Measurements from ENCODE around the gene PLA2G4A.

PLA2G4A gene

DNA sequence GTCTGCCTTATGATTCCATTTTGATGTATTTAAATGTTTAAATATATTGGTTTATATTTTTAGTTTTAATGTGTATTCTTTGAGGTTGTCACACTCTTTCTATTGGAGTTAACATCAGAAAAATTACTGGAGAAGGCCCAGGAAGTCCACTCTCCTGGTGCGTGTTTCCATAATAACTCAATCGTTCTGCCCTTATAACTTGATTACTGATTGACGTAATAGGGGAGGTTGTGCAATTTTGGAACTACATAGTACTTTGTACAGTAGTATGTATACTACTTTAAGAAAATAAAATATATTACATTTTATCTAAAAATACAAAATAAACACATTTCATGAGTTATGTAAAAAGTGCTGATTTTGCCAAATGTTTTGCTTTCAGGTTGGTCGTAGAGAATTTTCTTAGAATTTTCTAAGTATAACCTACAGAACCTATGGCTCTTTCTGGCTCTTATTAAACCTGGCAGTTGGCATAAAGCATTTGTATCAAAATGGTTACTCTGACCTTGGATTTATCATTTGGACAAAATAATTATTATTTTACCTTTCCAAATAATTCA is 5.7 kb downstream of the PLA2G4A start:
- no peak for DNase-seq

DNA sequence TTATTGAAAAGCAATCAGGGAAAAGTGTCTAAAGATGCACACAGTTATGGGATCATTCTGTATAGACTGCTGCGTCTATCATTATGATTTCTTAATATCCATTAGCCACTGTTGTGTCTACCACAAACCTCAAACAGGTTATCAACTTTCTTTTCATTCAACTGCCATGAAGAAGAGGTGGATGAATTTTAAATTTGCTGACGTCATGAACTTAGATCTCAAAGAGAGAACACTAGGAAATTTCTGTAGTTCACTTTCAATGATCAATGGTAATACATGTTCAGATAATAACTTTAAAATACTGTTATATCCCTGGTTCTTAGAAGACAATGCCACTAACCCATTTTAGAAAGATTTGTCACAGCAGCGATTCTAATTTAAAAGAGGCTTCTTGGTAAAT is 6.7 kb downstream of the PLA2G4A start:
- DNase-seq: no peak

DNA sequence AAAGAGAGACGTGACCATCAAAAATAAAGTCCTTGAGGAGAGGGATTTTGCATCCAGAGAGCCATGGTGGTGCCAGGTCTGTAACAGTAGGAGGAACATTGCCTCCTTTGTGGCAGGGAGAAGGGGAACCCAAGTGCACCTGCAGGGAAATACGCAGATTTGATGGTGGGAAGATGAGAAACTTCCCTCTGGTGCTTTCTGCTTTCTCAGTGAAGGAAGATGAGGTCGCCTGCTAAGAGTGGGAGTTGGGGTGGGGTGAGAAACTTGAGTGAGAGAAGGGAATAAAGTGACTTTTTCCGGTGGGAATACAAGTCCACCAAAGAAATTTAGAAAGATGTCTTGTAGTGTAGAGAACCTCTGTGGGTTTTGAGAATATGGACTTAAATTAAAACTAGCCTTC is 9.1 kb downstream of the PLA2G4A start:
- no peak for DNase-seq

DNA sequence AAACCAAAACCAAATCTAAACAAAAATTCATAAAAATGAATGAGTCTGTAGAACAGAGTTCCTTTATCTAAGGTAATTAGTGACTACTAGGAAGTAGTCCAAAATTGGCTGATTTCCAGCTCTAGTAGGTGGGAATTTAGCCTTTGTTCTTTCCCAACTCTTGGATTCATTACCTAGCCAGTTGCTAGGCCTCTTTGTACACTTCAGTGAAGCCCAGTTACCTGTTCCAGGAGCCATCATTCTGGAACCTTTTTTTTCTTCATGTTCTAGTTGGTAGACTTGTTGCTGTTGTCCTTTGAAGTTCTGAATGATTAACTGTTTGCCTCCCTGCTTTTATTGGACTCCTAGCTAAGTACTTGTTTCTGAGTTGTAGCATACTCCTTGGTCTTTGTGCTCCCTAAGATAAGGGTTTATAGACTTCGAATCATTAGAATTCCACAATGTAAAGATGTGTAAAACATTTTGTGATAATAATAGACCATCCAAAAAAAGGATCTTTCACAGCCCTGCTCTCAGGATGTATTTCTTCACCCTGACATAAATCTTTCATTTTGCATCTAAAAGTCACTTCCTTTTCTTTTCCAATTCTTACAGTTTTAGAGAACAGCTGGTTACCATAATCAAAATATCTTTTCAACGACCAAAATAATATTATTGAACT is 9.8 kb downstream of the PLA2G4A start:
- no peak for DNase-seq

DNA sequence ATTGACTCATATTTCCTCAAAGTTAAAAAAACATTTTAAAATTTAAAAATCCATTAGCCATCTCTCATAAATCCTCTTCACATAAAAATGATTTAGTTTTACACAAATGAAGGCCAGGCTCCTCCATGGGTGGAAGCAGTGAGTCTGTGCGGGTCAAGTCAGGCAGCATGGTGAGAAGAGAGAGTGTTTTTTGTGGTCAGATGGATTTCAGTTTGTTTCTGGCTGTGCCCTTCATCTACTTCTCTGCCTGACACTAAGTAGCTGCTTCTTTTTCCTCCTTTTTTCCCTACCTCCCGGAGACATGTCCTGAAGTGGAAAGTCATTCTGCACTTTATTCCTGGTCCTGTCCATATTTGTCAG is 10.3 kb downstream of the PLA2G4A start:
- DNase-seq: no peak

DNA sequence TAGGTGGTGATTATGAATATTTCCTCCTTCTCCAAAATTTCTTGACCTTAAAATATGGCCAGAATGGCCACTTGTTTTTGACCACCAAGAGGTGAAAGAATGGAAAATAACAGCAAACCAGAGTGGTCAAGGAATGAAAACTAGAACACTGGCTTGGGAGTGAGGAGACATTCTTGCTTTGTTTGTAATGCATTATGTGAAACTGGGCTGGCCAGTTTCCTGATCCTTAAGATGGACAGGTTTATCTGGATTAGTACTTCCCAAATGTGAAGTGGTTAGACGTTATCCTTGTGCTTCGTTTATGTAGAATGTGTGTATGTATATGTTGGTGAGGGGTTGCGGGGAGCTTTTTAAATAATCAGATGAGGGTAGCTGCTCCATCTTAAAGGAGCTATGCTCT is 12.8 kb downstream of the PLA2G4A start:
- DNase-seq: no peak

DNA sequence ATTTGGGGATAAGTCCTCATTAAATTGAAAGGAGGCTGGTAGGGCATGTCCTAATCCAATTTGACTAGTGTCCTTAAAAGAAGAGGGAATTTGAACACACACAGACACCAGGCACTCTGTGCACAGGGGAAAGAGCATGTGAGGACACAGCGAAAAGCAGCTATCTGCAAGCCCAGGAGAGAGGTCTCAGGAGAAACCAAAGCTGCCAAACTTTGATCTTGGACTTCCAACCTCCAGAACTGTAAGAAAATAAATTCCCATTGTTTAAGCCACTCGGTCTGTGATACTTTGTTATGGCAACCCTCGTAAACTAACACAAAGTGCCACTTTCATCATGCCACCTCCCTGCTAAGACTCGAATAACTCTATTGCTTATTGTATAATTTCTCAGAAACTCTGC is 13.8 kb downstream of the PLA2G4A start:
- DNase-seq: no peak

DNA sequence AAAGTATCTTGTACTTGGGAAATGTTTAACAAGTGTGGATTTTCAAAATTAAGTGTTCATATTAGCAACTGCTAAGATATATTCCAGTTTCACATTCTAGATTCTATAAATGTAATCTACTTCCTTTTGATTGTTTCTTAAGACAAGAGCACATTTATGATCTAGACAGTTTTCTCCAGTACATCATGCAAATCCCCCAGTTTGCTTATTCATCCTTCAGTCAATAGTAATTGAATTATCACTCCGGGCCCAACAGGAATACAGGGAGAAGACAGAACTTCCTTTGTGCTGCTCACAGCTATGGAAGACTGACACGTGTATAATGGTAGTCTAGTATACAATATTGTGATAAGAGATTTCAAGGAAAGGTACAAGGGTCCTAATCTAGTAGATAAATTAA is 14.5 kb downstream of the PLA2G4A start:
- DNase-seq: no peak

DNA sequence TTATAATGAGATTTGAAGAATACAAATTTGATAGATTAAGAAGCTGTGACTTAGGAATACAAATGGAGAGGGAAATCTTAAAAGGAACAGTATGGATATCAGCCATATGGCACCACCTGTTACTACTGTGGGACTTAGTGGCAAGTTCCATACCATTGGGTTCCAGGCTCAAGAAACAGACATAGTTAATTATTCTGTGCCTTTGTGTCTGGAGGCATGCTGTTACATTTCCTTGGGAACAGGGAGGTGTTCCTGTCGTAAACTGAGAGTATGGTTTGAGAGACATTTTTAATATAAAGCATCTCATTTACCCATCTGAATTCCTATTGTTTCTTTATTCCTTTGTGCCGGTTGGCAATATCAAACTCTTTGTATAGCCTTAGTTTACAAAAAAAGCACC is 15.2 kb downstream of the PLA2G4A start:
- no peak for DNase-seq

DNA sequence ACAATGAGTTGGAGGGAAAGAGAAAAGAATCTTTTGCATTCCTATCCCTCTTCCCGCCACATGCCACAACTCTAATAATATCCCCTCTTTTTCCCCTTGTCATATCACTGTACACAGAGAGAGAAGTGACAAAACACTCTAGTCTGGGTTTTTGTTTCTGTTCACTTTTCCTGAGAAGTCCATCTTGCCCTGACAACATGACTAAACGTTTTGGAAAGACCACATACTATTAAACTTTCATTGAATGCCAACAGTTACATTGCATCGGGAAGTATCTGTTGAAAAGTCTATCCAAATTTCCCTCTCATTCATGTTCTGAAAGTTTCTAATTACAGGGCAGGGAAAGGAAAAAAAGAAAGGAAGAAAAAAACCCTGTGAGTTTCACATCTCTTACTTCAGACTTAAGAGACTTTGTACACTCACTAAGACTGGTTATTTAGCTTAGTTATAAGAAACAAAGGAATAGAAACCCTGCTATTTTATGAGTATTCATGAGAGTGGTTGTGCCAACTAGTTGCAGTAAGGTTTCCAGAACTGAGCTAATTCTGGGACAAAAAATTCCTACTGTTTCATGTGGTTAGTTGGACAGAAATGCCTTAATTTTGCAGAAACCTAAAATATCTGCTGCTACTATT is 16.9 kb downstream of the PLA2G4A start:
- no peak for DNase-seq

DNA sequence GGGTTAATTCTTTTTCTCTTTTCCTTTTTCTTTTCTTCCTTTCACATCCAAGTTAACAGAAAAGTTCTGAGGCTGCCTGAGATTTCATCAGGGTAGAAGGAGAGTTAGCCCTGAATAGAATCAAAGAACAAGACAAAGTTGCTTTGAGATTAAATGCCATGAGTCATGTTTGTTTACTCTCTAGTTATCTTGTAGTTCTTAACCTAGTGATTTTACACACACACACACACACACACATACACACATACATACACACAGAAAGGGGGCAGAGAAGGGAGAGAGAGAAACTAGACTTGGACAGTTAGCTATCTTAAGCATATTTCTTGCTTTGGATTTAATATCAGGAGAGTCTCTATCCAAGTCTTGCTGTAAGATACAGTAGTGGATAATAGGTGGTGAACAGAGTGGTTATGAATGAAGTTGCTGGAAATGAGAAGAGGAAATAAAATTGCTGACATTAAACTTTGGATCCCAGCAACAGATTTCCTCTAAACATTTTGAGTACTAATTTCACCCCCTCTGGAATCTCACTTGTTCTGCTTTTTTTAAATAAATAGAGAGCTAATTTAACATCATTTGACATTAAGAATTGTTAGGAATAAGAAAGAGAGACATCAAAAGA is 19.9 kb downstream of the PLA2G4A start:
- no peak for DNase-seq

DNA sequence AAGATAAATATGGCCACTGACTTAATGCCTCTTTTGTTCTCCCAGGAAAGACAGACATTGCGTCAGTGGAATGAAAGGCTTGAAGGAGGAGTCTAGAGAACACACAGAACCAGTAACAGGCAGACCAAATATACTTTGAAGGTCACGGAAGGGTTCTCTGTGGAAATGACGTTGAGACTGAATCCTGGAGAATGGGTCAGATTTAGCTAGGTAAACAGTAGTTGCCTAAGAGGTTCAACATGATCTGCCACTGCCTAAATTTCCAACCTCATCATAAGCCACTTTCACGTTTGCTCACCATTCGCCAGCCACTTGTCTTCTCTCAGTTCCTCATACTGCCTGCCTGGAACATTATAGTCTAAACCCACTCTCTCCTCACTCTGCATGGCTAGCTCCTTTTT is 20.5 kb downstream of the PLA2G4A start:
- no peak for DNase-seq

DNA sequence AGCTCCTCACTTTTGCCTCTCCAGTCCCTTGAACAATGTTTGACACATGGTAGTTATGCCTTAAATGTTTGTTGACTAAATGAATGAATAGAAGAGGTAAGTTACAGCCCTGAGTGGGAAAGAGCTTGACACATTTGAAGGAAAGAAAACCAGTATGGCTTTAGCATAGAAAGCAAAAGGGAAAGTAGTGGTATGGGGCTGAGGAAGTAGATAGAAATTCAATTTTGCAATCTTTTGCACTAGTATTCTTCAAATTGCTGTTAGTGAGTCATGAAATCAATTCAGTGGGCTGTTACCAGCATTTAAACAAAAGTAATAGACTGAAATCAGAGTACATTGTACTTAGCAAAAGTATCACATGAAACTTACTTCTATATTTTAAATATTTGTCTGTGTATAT is 21.1 kb downstream of the PLA2G4A start:
- DNase-seq: no peak

DNA sequence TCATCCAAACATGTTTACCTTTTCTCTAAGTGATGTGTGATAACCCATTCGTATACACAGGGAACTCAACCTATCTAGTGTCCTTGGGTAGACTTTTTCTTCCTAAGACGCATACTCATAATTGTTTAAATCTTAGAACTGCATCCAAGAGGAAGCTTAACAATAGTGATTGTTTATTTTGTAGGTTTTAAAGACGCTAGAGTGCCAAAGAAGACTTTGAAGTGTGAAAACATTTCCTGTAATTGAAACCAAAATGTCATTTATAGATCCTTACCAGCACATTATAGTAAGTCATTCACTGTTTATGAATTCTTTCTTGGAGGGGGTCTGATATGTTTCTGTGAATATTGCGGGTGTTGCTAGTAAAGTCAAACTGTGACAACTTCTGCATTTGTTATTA is 25.4 kb downstream of the PLA2G4A start:
- DNase-seq: no peak

DNA sequence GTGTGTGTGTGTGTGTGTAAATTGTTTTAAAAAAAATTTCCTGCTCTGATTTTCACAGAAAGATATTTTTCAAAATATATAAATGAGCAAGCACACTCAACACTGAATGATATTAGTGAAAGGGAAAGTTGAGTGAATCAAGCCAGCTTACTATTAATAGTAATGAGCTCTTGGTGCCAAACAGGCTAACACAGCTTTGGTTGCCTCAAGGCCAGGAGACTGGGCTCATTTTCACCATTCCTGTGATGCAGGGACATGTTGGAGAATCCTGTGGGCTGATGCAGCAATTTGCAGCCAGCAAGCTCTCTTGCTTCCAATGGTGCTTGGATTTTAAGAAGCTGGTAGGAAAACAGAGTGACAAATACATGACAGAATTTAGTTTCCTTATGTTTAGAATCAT is 30.2 kb downstream of the PLA2G4A start:
- DNase-seq: no peak

DNA sequence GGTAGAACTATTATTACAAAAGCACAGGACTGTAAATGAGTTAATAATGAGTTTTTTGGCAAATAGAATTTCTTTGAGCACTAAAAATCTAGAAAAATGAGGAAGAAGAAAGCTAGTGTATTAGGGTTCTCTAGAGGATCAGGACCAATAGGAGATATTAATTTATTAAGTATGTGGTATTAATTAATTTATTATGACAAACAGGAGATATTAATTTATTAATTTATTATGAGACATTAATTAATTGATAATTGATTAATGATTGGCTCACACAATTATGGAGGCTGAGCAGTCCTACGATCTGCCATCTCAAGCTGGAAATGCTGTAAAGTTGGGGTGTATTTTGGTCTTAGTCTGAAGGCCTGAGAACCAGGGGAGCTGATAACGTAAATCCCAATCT is 31.2 kb downstream of the PLA2G4A start:
- no peak for DNase-seq

DNA sequence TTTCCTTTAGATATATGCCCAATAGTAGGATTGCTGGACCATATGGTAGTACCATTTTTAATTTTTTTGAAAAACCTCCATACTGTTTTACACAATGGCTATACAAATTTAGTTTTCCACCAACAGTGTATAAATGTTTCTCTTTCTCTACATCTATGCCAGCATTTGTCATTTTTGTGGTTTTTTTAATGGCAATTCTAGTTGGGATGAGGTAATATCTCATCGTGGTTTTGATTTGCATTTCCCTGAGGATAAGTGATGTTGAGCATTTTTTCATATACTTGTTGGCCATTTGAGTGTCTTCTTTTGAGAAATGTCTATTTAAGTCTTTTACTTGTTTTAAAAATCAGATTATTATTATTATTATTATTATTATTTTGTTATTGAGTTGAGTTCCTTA is 35.5 kb downstream of the PLA2G4A start:
- no peak for DNase-seq

DNA sequence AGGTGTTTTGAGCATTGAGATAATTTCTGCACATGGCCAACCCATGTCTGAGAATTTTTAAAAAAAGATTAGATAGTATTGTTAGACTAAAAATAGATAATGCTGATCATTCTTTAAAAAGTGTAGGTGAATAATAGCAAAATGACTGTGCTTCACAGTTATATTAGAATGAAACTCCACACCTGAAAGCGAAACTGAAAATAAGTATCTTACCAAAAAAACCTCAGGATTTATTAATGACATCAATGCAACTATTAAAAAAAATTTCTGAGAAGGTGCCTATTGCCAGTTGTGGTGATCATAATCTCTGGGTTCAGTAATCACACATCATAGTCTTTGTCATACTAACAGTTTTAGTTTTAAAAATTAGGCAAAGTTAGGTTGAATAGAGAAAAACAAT is 36.5 kb downstream of the PLA2G4A start:
- no peak for DNase-seq

DNA sequence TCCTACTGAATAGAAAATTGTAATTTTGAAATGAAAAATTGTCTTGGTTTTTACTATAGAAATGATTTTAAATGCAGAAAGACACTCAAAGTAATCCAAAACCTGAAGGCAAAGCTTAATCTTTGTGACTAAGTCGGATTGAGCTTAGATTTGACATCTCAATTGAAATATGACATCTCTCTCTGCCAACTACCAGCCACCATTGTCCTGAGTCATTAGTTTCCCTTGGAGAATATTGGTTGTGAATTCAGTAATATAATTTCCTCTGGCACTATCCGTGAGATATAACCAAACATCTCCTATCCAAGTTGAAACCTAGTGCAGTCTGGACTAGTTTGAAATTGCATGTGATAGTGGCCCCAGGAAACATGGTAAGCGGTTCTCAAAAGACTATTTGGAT is 37.1 kb downstream of the PLA2G4A start:
- DNase-seq: no peak

DNA sequence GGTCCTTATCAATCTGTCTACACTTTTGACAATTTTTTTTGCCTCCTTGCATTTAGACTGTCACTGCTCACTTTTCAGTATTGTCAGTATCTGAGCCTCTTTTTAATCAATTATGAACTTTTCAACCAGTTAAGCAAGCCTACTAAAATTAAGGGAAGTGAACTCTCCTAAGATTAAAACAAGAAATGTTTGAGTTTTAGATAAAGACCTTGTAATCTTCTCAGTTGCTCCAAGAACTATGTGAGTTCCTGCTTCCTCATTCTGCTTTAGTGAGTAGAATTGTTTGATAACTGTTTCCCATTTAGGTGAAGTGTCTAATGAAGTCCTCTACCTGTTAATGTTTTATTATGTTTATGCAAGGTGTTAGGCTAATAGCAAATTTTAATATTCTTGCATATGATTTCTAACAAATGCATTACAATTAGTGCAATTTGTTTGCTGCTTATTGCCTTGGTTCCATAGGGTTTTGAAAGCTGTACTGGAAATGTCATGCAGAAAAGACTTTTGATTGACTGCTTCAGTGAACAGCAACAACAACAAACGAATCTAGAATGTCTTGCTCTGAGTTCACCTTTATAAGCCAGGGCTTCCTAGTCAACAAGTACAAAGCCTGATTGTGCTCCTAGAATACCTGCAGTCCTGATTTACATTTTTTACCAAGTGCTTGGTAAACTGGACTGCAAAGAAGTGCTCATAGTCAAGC is 40.9 kb downstream of the PLA2G4A start:
- no peak for DNase-seq

DNA sequence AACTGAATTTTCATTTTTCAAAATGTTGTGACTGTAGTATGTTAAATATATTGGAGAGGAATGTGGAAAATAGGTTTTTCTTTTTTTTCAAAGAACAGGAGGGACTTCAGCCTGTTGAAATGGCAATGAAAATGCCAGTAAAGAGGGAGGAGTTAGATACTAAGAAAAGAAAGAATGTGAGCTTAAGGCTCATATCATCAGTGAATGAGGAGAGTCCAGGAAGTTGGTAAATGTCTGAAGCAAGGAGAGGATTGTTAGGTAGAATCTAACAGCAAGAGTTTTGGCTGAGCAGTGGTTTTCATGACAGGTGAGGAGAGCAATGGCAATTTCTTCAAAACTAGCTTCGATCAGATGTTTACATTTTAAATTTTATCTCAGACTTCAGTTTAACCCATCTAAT is 43.0 kb downstream of the PLA2G4A start:
- DNase-seq: no peak

DNA sequence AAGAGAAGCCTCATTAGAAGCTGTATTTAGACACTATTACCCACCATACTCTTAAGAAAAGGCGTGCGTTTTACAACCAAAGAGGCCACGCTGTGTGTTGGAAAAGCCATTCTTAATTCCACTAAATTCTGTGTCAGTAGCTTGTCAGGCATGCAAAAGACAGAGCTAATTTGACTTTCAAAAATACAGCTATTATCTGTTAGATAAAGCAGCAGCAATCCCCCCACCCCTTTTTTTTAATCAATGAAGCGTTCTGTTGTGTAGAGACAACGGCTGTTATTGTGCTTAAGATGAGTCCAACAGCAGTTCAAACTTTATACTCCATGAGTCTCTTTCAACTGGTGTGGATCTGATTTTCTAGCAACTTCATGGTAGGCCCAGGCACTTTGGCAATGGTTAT is 43.5 kb downstream of the PLA2G4A start:
- no peak for DNase-seq

DNA sequence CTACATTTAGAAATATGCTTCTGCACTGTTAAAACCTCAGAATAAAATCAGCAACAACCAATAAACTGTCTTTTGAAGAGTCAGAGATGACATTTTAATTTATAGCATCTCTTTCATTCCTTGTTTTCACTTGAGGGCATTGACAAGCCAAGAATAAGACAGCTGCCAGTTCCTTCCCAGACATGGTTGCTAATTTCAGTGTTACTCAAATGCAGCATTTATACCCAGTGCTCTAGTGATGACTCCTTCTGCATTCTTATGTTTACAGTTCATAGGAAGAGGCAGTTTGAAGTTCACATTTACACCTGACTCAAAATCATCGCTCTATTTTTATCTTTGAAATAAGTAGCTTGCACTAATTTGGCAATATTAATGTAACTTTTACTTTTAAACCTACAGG is 44.9 kb downstream of the PLA2G4A start:
- DNase-seq: no peak
